Motor neuron (in vitro differentiated cells): ENCODE results near the gene ITGA8. TPM values are rescaled to one million over a fixed set of nuclear protein-coding genes. Genes with fewer than 3 reads are reported as not detected.
"Not testable (repeated sequence)": the region's sequence is repeated elsewhere in the genome, so short reads cannot be mapped to it uniquely, and the experiment has no call there.

Experiments used
- ATAC-seq, 8 experiments: fragments of 200-7000 bp; cut with Tn5 transposase; replicated peaks in 6 of 8; 2 replicates each; pipeline ENCODE4 v1.8.0; 2021; ENCODE audit warnings: mild to moderate bottlenecking in 8 of 8, moderate library complexity in 8 of 8
- H3K27ac ChIP-seq, 2 donors: fragments of 250-450 bp; sonication (Bioruptor Pico); 2 replicates each; pipeline ENCODE4 v1.9.0; 2021; ENCODE audit warnings: antibody characterized with exemption in 2 of 2, mild to moderate bottlenecking in 2 of 2, moderate library complexity in 1 of 2
- H3K4me1 ChIP-seq, 2 donors: fragments of 250-450 bp; sonication (Bioruptor Pico); replicated peaks in 1 of 2; 2 replicates each; pipeline ENCODE4 v1.6.1; 2021; ENCODE audit warnings: antibody characterized with exemption in 2 of 2, mild to moderate bottlenecking in 2 of 2, moderate library complexity in 1 of 2
- H3K4me3 ChIP-seq, 5 donors: fragments of 250-450 bp; sonication (Bioruptor Pico); 2 replicates each; pipeline ENCODE4 v1.9.0; 2021; ENCODE audit warnings: antibody characterized with exemption in 5 of 5, mild to moderate bottlenecking in 5 of 5, moderate library complexity in 4 of 5
- WGBS, 10 experiments: fragments of 450-650 bp; shearing (Covaris generic); methylation state at CpG; one replicate each; pipeline ENCODE4 v1.0.0; 2022; 5-methylcytosine and 5-hydroxymethylcytosine counted together
- in situ Hi-C, 9 experiments: fragments of 400-800 bp; cut with MboI; loops; one replicate each; pipeline ENCODE4 v1.15.0; 2021; ENCODE audit warnings: low sequenced_read_pairs in 9 of 9, low pct_unique_long_range_greater_than_20kb in 2 of 9; ENCODE audit not compliant: unreplicated experiment in 9 of 9
- total RNA-seq, 8 experiments: library from RNA; unstranded; fragments of 300-600 nt; gene quantifications; 2 replicates each; pipeline versions ENCODE4 v1.2.3 to v1.2.4, GENCODE V29; 2022

Gene ITGA8
- total RNA-seq, 8 experiments from 2014 or later: 0.33 to 19.0 (median 1.3) TPM

DNA sequence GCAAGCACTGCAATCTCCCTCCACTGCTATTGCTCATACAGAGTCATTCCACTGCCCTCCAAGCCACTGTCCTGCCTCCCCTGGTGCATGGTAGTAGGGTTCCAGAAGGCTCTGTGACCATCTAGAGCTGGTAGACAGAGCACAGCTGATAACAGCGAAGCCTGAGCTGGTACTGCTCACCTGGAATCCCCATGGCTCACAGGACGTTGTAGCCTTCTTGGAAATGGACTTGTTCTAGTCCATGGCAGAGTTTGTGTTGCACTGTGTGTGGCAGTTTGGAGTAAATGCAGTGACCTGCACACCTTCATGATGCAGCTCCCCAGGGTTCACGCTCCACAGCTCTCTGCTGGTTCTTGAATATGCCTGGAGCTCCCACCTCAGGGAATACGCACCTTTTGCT, 67.0 kb downstream of the ITGA8 start:
- 79 to 100% (median 95%) methylated on average over 1 to 4 of the region's 4 CpGs; no CpG with 5 or more reads in 5 of the 10 experiments for WGBS, 10 experiments
- H3K4me1 ChIP-seq: no peaks in the 10 kb centered on the region
- no peak overlapping the region for H3K27ac ChIP-seq
- in situ Hi-C loops: no loop called here
- H3K4me3 ChIP-seq: no peak overlapping the region
- ATAC-seq: no peak

DNA sequence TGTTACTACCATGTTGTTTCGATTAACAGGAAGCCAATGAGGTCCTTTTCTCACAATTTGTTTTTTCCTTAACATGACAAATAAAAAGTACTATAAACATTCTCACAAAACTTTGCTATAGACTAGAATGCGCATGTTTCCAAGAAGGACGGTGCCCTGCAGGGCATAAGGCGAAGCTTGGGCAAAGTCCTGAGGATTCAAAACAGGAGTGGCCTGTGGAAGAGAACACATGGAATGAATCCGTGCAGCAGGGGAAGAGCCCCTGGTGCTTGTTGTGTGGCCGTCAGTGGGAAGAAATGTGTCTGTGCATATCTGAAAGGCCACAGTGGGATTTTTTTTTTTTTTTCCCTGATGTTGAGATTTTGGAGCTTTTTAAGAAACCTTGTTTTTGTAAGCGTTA, 67.6 kb downstream of the ITGA8 start:
- WGBS, 10 experiments: 26 to 94% (median 68%) methylated on average over 2 to 7 of the region's 7 CpGs
- H3K4me3 ChIP-seq: no peak overlapping the region
- in situ Hi-C loops: no loop called here
- no peaks in the 10 kb centered on the region for H3K4me1 ChIP-seq
- no peak overlapping the region for H3K27ac ChIP-seq
- peak in 2 of 8 experiments; percentile 52 to 70 for ATAC-seq

GRCh38 chr10:15651175-15651574, 68.5 kb downstream of the ITGA8 start:
- in situ Hi-C loops: no loop called here
- 51 to 89% (median 73%) methylated on average over 5 to 6 of the region's 6 CpGs; no CpG with 5 or more reads in 1 of the 10 experiments for WGBS, 10 experiments
- Histone ChIP-seq H3K4me3 (no peak overlapping the region), H3K27ac (no peak overlapping the region), H3K4me1 (no peaks in the 10 kb centered on the region)
- ATAC-seq: no peak

DNA sequence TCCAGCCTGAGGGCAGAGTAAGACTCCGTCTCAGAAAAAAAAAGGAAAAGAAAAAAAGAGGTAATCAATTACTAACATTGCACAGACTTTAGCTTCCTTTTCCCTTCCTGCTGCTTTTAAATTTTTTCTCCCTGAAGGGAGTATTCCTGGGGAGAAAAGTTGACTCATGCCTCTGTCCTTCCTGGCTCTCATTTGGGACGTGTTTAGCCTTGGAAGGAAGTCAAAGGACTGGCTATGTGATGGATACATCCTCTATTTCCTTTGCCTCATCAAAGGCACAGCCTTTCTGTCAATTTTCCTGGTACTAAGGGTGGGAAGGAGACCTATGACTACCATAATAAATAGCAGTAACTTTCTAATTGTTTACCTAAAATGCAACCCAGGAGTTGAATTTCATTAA, 77.6 kb downstream of the ITGA8 start:
- 0 to 83% (median 44%) methylated on average over 1 to 2 of the region's 2 CpGs; no CpG with 5 or more reads in 6 of the 10 experiments for whole genome bisulfite sequencing, 10 experiments
- Histone ChIP-seq H3K27ac (no peak overlapping the region), H3K4me1 (no peaks in the 10 kb centered on the region), H3K4me3 (no peak overlapping the region)
- ATAC-seq: peak in 2 of 8 experiments; percentile 62 to 63
- in situ Hi-C loops: no loop called here

DNA sequence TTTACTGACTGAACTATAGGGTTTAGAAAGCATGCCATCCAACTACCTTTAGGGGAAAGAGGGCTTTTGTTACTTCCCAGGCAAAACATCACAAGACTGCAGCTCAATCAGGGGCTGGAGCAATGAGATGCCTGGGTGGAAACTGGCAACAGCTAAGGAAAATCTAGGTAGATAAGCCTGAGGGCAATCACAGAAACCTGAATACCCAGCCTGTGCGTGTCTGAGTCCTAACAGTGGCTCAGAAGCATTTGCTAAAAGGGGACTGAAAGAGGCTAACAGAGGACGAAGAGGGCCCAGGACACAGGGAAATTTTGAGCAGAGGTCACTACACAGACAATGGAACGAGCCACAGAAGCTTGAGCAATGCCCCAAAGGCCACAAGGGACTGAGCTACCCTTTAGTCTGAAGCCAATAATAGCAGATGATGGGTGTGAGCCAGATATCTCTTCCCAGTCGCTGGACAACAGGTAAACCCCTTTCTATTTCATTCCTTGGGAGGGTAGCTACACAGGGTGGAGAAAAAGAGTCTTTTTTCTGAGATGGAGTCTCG, 79.1 kb downstream of the ITGA8 start:
- Histone ChIP-seq H3K4me1 (peaks cover 0 to 4% of the 10 kb centered on the region in 2 donors), H3K4me3 (no peak overlapping the region), H3K27ac (no peak overlapping the region)
- in situ Hi-C loops: no loop called here
- ATAC-seq: no peak
- 53 to 87% (median 76%) methylated on average over 1 to 5 of the region's 5 CpGs; no CpG with 5 or more reads in 1 of the 10 experiments for WGBS, 10 experiments

- no peak for ATAC-seq
- in situ Hi-C loops: no loop called here
- 75 to 100% (median 85%) methylated on average over 1 to 2 of the region's 3 CpGs; no CpG with 5 or more reads in 4 of the 10 experiments for WGBS, 10 experiments
- Histone ChIP-seq H3K4me1 (peaks cover 11 to 30% of the 10 kb centered on the region in 2 donors), H3K27ac (no peak overlapping the region), H3K4me3 (no peak overlapping the region)
Measured at GRCh38 chr10:15636446-15636845, 83.3 kb downstream of the ITGA8 start.

GRCh38 chr10:15632456-15633091, 87.1 kb downstream of the ITGA8 start:
- Histone ChIP-seq H3K4me1 (peaks cover 11 to 30% of the 10 kb centered on the region in 2 donors), H3K4me3 (no peak overlapping the region), H3K27ac (peak overlapping the region in 1 of 2 donors; percentile 6)
- 0 to 100% (median 42%) methylated on average over 1 to 4 of the region's 4 CpGs; no CpG with 5 or more reads in 3 of the 10 experiments for WGBS, 10 experiments
- in situ Hi-C loops: no loop called here
- ATAC-seq: peak in 5 of 8 experiments; percentile 84 to 100 (median 100)

- peaks cover 11 to 30% of the 10 kb centered on the region in 2 donors for H3K4me1 ChIP-seq
- WGBS, 10 experiments: 50 to 100% (median 83%) methylated on average over 1 to 3 of the region's 3 CpGs; no CpG with 5 or more reads in 5 of the 10 experiments
- H3K4me3 ChIP-seq, H3K27ac ChIP-seq, in situ Hi-C loops, ATAC-seq: not testable (repeated sequence)
Measured at GRCh38 chr10:15631205-15631604, 88.5 kb downstream of the ITGA8 start.

GRCh38 chr10:15630353-15630752, 89.4 kb downstream of the ITGA8 start:
- in situ Hi-C loops: no loop called here
- Histone ChIP-seq H3K27ac (no peak overlapping the region), H3K4me3 (no peak overlapping the region), H3K4me1 (peaks cover 11 to 27% of the 10 kb centered on the region in 2 donors)
- ATAC-seq: no peak
- WGBS, 10 experiments: 71 to 100% (median 84%) methylated on average over 1 to 5 of the region's 5 CpGs

DNA sequence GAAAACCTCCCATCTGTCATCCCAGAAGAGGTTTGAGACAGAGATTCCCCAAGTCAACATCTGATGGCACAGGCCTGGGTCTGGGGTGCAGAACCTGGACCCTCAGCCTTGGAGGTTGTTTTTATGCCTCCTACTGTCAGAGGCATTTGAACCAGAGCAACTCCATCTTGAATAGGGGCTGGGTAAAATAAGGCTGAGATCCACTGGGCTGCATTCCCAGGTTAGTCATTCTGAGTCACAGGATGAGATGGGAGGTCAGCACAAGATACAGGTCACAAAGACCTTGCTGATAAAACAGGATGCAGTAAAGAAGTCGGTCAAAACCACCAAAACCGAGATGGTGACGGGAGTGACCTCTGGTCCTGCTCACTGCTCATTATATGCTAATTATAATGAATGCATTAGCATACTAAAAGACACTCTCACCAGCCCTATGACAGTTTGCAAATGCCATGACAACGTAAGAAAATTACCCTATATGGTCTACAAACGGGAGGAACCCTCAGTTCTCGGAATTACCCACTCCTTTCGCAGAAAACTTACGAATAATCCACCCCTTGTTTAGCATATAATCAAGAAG, 92.0 kb downstream of the ITGA8 start:
- 51 to 93% (median 87%) methylated on average over 3 to 8 of the region's 8 CpGs for WGBS, 10 experiments
- in situ Hi-C loops: no loop called here
- Histone ChIP-seq H3K4me1 (peaks cover 8 to 13% of the 10 kb centered on the region in 2 donors), H3K27ac (no peak overlapping the region), H3K4me3 (no peak overlapping the region)
- ATAC-seq: peak in 2 of 8 experiments; percentile 84 to 97

DNA sequence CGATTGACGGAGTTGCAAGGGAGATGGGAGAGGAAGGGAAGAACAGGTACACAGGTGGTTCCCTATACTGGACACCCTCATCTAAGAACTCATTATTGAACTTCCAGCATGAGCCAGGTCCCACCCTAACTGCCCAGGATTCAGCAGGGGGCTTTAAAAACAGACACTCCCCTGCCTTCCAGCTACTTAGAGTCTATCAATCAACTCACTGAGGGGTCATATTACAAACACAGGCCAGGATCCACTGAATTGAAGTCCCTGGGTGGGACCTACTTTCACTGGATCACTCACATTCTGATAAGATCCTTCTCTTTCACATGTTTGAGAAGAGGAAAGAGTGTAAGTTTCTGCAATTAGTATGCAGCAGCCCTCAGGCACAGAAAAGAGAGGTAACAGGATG, 92.8 kb downstream of the ITGA8 start:
- peaks cover 0 to 5% of the 10 kb centered on the region in 2 donors for H3K4me1 ChIP-seq
- no peak for ATAC-seq
- H3K4me3 ChIP-seq: no peak overlapping the region
- 80 to 100% (median 100%) methylated on average over 1 to 2 of the region's 2 CpGs; no CpG with 5 or more reads in 5 of the 10 experiments for WGBS, 10 experiments
- no peak overlapping the region for H3K27ac ChIP-seq
- in situ Hi-C loops: no loop called here

DNA sequence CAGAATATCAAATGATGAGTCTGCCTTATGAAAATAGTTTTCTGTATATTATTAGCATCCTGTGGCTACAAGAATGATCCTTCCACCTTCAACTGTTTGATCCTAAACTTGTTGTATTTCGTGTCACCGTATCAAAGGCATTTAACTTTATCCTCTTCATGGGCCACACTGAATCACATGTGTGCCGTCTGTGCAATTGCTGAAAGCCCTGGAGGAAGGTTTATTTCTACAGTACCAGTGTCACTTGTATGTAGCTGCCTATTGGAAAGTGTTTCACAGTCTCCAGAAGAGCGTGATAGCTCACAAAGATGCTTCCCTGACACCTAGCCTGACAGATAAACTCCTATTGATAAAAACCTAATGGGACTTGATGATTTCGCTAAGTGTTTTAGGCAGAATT, 94.5 kb downstream of the ITGA8 start:
- no peaks in the 10 kb centered on the region for H3K4me1 ChIP-seq
- no peak for ATAC-seq
- no peak overlapping the region for H3K27ac ChIP-seq
- 20 to 91% (median 75%) methylated on average over 1 to 5 of the region's 5 CpGs for WGBS, 10 experiments
- in situ Hi-C loops: no loop called here
- H3K4me3 ChIP-seq: no peak overlapping the region

DNA sequence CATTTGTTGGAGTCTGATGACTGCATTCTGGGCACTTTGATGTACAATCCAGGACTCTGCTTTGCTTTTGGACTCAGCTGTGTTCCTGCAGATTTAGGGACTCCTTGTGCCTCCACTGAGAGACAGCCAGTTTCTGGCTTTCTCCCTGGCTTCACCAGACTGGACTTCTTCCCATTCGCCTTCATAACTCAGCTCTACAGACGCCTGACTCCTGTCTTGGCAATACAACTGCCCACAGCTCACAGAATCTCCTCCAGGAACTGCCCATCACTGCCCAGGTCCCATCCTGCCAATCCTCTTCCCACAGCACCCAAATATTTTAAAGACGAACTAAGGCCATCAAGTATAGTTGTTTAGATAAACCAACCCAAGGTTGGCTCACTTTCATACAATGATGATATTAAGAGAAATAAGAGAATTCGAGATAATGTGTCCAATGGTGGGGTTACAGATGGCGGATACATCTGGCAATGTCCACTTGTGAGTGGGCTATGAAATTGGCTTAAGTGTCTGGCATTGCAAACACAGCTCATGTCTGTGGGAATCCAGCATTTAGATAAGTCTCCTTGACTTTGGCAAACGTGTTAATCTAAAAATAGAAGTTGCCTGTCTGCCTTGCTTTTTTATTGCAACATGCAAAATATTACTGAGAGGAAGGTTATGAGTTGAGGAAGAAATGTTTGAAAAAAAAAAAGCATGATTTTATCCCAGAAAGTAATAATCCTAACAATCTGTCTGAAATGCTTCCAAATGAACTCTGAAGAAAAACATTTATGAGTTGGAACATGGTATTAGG, 95.1 kb downstream of the ITGA8 start:
- Histone ChIP-seq H3K4me3 (no peak overlapping the region), H3K4me1 (no peaks in the 10 kb centered on the region), H3K27ac (no peak overlapping the region)
- in situ Hi-C loops: no loop called here
- no peak for ATAC-seq
- 0 to 82% (median 58%) methylated on average over 1 to 4 of the region's 6 CpGs for WGBS, 10 experiments
